Kidney (tissue), 22 donors: ENCODE measurements around the gene PKD1. TPM values are rescaled to one million over a fixed set of nuclear protein-coding genes. Genes with fewer than 3 reads are reported as not detected.
A peak's percentile ranks its signal among the peaks of the same experiment; 100 is the strongest.
"Not testable (repeated sequence)": the region's sequence is repeated elsewhere in the genome, so short reads cannot be mapped to it uniquely, and the experiment has no call there.

Experiments
- DNase-seq, 5 donors: peaks; one replicate each; pipeline ENCODE4 v3.0.0-alpha.2; 2013 to 2020
- FAIRE-seq: peaks from 2 replicates; lab custom pipeline; 2012; peaks lifted over from hg19 to GRCh38; lab: Jason Lieb, UNC
- H3K27ac ChIP-seq, 2 donors: one replicate each; pipeline ENCODE4 v1.7.0; 2013; ENCODE audit warnings: low read depth in 2 of 2, low read length in 2 of 2, inconsistent platforms in 1 of 2
- H3K27me3 ChIP-seq: one replicate; pipeline ENCODE4 v1.7.1; 2013; ENCODE audit warnings: low read length, inconsistent platforms; ENCODE audit not compliant: control insufficient read depth, insufficient read depth
- H3K36me3 ChIP-seq, 3 donors: one replicate each; pipeline versions ENCODE4 v1.7.0 to v1.7.1; 2013; ENCODE audit warnings: low read length in 3 of 3, control low read depth in 1 of 3, inconsistent platforms in 1 of 3; ENCODE audit not compliant: insufficient read depth in 3 of 3, control insufficient read depth in 2 of 3
- H3K4me1 ChIP-seq, 3 donors: one replicate each; pipeline versions ENCODE4 v1.7.0 to v1.7.1; 2013; ENCODE audit warnings: low read length in 3 of 3, inconsistent platforms in 1 of 3, low read depth in 1 of 3; ENCODE audit not compliant: control insufficient read depth in 2 of 3, insufficient read depth in 2 of 3
- H3K4me3 ChIP-seq, 3 donors: one replicate each; pipeline versions ENCODE4 v1.7.0 to v1.8.1; 2013; ENCODE audit warnings: low read length in 3 of 3, control low read depth in 1 of 3, inconsistent platforms in 1 of 3
- H3K9ac ChIP-seq, 3 donors: one replicate each; pipeline versions ENCODE4 v1.7.0 to v1.7.1; 2013; ENCODE audit warnings: low read length in 3 of 3, control low read depth in 1 of 3, inconsistent platforms in 1 of 3
- H3K9me3 ChIP-seq, 3 donors: one replicate each; pipeline versions ENCODE4 v1.7.0 to v1.7.1; 2013; ENCODE audit warnings: low read length in 3 of 3, control low read depth in 1 of 3, inconsistent platforms in 1 of 3; ENCODE audit not compliant: control insufficient read depth in 2 of 3, insufficient read depth in 1 of 3
- intact Hi-C: fragments of 100-400 bp; cut with DNase I; formaldehyde crosslinking; loops from one replicate; pipeline ENCODE4 v1.11.1; 2022
- long read RNA-seq, 10 donors: library from polyadenylated mRNA in 1 of 10; unstranded in 1 of 10; transcript quantifications; one replicate each; pipeline ENCODE4 v2.0.0 and lab custom pipeline, GENCODE V29; 2021 to 2026
- polyA plus RNA-seq: library from polyadenylated mRNA; stranded (reverse); fragments of 350-450 nt; fragmentation: Illumina TruSeq; extraction: RNeasy Lipid Tissue Mini Kit (QIAGEN cat#74804); gene quantifications from one replicate; pipeline ENCODE4 v1.2.3, GENCODE V29; 2014; ENCODE audit warnings: low read depth, low replicate concordance; ENCODE audit not compliant: insufficient read depth
- total RNA-seq: library from RNA; stranded (reverse); fragmentation: NEBNext Ultra II Directional; extraction: Animal tissue kit (Norgen Biotek cat#: 25700); gene quantifications from one replicate; pipeline ENCODE4 v1.2.1, GENCODE V29; 2021
- TF ChIP-seq, protein P1 (sequence below): IDR thresholded peaks from 3 replicates; pipeline ENCODE4 v1.5.1; 2012; ENCODE audit warnings: mild to moderate bottlenecking, moderate library complexity, borderline replicate concordance; ENCODE audit not compliant: insufficient read depth; ENCODE audit errors: extremely low read depth
- donor health status: control.
- donor health status: control.
- donor health status: control.
- donor health status: control.
- donor health status: control.
- donor health status: DM: yes; HTN: yes; CAD: no.
- donor health status: Normal renal cell carcinoma (clear cell type).

The PKD1 gene
- 88.3 TPM for total RNA-seq
- 16.2 TPM for polyA plus RNA-seq
- long read RNA-seq, donor 1, result 0 reads
- long read RNA-seq, donor 2, partial matches to known transcripts, result 5 of 5 reads
- long read RNA-seq, donor 2, other reads (novel, unspliced or antisense), result 0 of 5 reads
- long read RNA-seq, donor 3, result 0 reads
- long read RNA-seq, donor 4, partial matches to known transcripts, result 6 of 6 reads
- long read RNA-seq, donor 4, other reads (novel, unspliced or antisense), result 0 of 6 reads
- long read RNA-seq, donor 5, result 0 reads
- long read RNA-seq, donor 6, partial matches to known transcripts, result 0 of 1 reads
- long read RNA-seq, donor 6, other reads (novel, unspliced or antisense), result 0 of 1 reads
- long read RNA-seq, donor 7, partial matches to known transcripts, result 2 of 18 reads
- long read RNA-seq, donor 7, other reads (novel, unspliced or antisense), result 12 of 18 reads
- long read RNA-seq, donor 8, result 0 reads
- long read RNA-seq, donor 9, partial matches to known transcripts, result 0 of 1 reads
- long read RNA-seq, donor 9, other reads (novel, unspliced or antisense), result 0 of 1 reads
- long read RNA-seq, donor 10, partial matches to known transcripts, result 0 of 1 reads
- long read RNA-seq, donor 10, other reads (novel, unspliced or antisense), result 0 of 1 reads

DNA sequence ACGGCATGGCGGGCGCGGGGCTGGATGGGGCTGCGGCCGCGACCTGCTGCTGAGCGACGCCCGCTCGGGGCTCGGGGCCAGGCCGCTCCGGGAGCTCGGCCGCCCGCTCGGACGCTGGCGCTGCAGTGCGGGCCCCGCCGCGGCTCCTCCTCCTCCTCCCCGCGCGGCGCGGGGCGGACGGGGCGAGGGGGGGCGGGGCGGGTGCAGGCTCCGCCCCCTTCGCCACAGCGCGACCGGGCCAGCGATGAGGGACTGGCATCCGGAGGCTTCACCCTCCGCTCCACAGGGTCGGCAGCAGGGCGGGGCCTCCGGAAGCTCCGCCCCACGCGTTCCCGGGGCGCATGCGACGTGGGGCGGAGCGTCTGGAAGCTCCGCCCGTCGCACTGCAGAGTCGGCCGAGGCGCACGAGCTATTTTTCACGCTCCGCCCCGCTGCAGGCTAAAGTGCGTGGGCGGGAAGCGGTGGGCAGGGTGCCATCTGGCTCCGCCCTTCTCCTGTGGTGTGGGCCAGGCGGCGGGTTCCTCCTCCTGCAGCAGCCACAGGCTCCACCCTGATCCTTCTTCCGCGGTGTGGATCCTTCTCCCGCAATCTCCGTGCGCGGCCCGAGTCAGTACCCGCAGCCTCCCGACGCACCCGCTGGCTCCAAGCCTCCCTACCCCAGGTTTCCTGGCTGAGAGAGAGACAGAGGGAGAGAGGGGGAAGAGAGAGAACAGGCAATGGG, at the start of gene PKD1:
Gene PKD1, minus strand, starts transcription at position 129 of the 721 bp plus-strand sequence. CDS start 209 bp downstream, outside the sequence.
- intact Hi-C loops, H3K27ac ChIP-seq, H3K4me1 ChIP-seq, H3K9ac ChIP-seq, H3K9me3 ChIP-seq, H3K36me3 ChIP-seq, H3K27me3 ChIP-seq: not testable (repeated sequence)
- H3K4me3 ChIP-seq, result peak within 1 kb of the TSS in 2 of 3 donors; percentile 21 to 30
- DNase-seq (peak; percentile 91 to 99 (median 94)), FAIRE-seq (peak; percentile 94)

DNA sequence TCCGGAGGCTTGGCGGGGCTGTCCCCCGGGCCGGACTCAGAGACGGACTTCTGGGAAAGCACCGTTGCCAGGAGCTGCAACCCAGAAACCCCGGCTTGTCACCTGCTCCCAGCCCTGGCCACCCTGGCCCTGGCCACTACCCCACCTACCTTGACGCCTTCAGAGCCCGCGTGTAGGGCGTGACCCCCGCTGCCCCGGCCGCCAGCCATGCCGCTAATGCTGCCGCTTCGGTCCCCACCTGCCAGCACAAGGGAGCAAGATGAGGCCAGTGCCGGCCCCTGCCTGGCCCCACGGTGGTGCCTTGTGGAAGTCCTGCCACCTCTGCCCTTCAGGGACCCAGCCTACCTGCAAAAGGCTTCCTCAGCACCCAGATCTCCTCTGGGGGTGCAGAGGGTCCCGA, 49.3 kb upstream of the PKD1 start:
- DNase-seq, result no peak
- Histone ChIP-seq H3K4me1 (no peaks in the 10 kb centered on the region), H3K27me3 (no peaks in the 10 kb centered on the region), H3K9ac (no peak overlapping the region), H3K27ac (no peak overlapping the region), H3K36me3 (no peaks in the 10 kb centered on the region), H3K4me3 (no peak overlapping the region), H3K9me3 (no peaks in the 10 kb centered on the region)
- TF ChIP-seq, protein P1, sequence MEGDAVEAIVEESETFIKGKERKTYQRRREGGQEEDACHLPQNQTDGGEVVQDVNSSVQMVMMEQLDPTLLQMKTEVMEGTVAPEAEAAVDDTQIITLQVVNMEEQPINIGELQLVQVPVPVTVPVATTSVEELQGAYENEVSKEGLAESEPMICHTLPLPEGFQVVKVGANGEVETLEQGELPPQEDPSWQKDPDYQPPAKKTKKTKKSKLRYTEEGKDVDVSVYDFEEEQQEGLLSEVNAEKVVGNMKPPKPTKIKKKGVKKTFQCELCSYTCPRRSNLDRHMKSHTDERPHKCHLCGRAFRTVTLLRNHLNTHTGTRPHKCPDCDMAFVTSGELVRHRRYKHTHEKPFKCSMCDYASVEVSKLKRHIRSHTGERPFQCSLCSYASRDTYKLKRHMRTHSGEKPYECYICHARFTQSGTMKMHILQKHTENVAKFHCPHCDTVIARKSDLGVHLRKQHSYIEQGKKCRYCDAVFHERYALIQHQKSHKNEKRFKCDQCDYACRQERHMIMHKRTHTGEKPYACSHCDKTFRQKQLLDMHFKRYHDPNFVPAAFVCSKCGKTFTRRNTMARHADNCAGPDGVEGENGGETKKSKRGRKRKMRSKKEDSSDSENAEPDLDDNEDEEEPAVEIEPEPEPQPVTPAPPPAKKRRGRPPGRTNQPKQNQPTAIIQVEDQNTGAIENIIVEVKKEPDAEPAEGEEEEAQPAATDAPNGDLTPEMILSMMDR, result no peak
- intact Hi-C loops, result no loop called here
- FAIRE-seq, result no peak

GRCh38 chr16:2184346-2184745, 48.6 kb upstream of the PKD1 start:
- H3K9ac ChIP-seq, result no peak overlapping the region
- FAIRE-seq (no peak), DNase-seq (no peak)
- H3K36me3 ChIP-seq, result no peaks in the 10 kb centered on the region
- H3K4me3 ChIP-seq, result no peak overlapping the region
- H3K4me1 ChIP-seq, result no peaks in the 10 kb centered on the region
- intact Hi-C loops, result no loop called here
- TF ChIP-seq, protein P1, result no peak
- no peaks in the 10 kb centered on the region for H3K27me3 ChIP-seq
- H3K9me3 ChIP-seq, result no peaks in the 10 kb centered on the region
- no peak overlapping the region for H3K27ac ChIP-seq

DNA sequence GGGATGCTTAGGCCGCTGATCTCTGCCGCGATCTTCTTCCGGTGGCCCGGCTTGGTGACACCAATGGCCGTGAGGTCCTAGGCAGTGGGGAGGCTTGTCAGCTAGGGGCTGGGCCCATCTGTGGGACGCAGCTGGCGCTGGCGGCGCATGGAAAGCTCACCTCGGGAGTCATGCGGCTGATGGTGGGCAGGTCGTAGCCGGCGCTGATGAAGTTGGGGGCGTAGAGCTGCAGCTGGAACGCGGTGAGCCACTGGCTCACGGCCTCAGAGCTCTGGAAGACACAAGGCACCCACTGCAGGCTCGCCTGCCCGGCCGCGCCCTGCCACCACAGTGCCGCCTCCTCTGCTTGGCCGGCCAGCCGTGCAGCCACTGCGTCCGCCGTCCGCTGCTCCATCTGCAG, 48.0 kb upstream of the PKD1 start:
- no peaks in the 10 kb centered on the region for H3K9me3 ChIP-seq
- TF ChIP-seq, protein P1, result no peak
- no peak overlapping the region for H3K27ac ChIP-seq
- no peak for DNase-seq
- FAIRE-seq, result no peak
- intact Hi-C loops, result no loop called here
- H3K36me3 ChIP-seq, result no peaks in the 10 kb centered on the region
- H3K27me3 ChIP-seq, result no peaks in the 10 kb centered on the region
- no peaks in the 10 kb centered on the region for H3K4me1 ChIP-seq
- H3K9ac ChIP-seq, result no peak overlapping the region
- no peak overlapping the region for H3K4me3 ChIP-seq
